Erythroblast (primary cell): Measurements from ENCODE around the gene SUMF1.

Experiments used
- DNase-seq, 2 experiments: peaks; one replicate each; lab custom pipeline; 2025; lab: John Stamatoyannopoulos, UW
- GATA1 ChIP-seq: IDR thresholded peaks from 2 replicates; pipeline ENCODE4 v1.6.1; 2011; ENCODE audit warnings: low read depth, mild to moderate bottlenecking, control low read depth, low read length, moderate library complexity
- POLR2A ChIP-seq: IDR thresholded peaks from 2 replicates; pipeline ENCODE4 v1.6.1; 2011; ENCODE audit warnings: mild to moderate bottlenecking, low read length

SUMF1 gene

DNA sequence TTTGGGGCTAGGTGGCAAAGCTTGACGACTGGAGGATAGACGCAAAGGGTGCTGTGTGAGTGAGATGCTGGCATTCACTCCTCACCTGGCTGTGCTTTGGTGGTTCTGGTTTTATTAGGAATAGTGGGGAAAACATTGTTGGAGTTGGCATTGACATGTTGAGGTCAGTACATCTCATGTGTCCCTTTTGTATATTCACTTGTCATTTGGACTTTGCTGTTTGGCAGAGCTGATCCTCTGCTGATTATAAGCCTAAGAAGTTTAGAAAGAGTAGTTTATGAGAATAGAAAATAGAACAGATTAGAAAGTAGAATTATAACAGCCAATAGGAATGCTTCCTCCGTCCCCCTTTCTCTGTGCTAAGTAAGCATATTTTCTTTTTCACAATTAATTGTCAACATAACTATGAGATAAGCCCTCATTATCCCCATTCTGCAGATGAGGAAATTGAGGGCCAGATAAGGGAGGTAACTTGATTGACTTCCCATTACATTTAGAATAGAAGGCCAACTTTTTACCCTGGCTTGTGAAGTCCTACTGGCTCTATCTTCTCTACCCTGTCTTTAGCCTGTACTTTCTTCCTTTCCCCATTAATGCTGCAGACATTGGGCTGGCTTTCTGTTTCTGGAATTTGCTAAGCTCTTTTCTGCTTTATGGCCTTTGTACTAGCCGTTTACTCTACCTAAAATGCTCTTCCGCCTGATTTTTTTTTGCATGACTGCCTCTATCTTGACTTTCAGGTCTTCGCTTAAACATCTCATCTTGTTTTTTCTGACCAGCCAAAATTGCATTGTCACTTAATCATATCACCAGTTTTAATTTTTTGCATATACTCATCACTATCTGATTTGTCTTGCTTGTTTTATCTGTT is 38.9 kb upstream of the SUMF1 start:
- TF ChIP-seq GATA1 = no peak
- TF ChIP-seq POLR2A = no peak
- peak; percentile 33 to 43 for DNase-seq

DNA sequence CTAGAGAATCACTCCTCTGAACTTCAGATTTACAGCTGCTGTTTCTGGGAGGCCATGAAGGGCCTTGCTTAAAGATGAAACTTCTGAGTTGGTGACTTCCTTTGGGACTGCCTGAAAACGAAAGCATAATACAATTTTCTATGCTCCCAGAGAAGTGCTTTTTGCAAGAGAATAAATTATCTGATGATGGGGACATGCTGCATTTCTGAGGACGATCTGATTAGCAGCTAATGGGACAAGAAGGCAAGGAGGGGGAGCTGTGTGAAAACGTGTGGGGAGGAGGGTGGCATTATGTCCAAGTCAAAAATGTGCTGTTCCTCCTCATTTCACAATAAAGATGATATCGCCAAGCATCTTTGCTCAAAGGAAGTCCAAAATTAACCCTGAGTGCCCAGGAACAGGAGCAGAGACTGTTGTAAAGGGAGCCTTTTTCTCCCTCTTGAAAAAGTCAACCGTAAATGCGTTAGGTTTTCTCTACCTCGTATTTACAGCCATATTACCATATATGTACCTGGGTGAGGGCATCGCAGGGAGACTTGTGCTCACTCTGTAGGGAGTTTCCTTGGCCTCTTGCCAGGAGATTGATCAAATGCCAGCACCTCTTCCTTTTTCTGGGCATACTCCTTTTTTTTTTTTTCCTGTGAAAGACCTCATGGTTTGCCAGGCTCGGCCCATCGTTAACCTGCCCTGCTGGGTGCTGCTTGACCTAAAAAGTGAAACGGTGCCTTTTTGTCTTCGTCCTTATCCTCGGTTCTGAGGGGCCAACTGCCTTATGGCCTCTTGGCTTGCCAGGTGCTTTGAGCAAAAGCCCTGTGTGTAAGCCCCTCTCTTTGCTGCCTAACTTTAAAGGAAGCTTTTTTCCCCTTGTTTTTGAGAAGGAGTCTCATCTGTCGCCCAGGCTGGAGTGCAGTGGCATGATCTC is 37.5 kb upstream of the SUMF1 start:
- peak; percentile 63 to 76 for DNase-seq
- TF ChIP-seq GATA1 (no peak), POLR2A (no peak)

DNA sequence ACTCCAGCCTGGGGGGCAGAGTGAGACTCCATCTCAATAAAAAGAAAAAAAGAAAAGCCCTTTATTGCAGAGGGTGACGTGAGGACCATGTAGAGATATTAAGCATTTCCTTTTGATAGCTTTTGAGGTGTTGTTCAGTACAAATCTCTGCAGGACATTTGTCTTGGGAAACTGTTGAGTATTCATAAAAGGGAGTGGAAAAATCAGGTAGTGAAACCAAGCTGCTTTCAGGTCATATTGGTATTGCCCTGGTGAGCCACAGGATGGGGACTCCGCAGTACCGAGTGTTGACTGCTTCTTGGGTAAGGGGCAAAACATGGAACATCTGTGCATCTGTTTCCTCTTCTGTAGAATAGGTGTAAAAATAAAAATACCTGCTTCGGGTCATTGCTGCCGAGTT is 36.0 kb upstream of the SUMF1 start:
- DNase-seq = no peak
- TF ChIP-seq GATA1 (no peak), POLR2A (no peak)

DNA sequence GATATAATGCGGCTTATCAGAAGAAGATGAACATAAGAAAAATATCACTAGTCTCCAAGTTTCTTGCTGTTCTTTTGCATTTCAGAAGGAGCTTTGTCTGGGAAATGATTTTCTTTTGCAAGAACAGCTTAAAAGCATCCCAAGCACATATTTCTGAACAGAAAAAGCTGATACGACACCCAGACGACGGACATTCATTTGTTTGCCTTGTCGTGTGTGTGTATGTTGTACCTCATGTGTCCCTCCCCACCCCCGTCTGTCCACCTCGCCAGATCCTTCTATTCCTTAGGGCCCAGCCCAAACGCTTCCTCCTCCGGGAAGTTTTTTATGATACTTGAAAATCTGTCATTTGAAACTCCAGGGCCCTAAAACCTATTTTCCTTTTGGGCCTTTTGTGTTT is 34.9 kb upstream of the SUMF1 start:
- TF ChIP-seq GATA1 (no peak), POLR2A (no peak)
- DNase-seq = no peak

DNA sequence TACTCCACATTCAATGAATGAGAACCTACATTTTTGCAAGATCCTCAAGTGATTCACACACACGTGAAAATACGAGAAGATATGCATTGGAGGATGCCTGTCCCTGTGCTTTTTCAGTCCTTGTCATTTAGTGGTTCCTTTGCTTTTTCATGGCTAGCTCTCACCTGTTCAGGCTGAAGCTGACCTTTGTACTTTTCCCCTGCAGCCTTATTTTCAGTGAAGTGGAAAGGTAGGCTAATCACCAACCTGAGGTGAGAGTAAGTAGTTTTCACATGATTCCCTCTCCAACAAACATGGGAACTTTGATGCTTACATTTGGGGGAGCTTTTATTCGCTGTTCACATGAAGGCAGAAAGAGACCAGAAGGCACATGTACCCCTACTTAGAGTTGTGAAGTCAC is 34.4 kb upstream of the SUMF1 start:
- no peak for DNase-seq
- no peak for TF ChIP-seq POLR2A
- no peak for TF ChIP-seq GATA1

DNA sequence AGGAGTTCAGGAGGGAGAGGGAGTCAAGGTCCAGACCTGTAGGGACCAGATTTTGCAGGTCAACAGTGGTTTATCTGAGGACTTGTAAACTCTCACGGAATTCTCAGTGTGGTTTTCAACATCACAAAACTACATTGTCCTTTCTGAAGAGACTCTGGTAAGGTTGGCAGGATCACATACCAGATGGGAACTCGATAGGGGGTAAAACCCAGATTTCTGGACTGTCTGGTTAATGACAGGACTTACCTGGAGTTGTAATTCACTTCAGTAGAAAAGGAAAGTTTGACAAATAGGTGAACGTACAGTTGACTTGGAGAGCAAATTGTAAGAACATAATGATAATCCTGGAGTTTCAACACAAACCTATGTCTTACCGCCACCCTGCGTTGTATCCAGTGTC is 31.4 kb upstream of the SUMF1 start:
- DNase-seq = no peak
- TF ChIP-seq GATA1 = no peak
- no peak for TF ChIP-seq POLR2A

DNA sequence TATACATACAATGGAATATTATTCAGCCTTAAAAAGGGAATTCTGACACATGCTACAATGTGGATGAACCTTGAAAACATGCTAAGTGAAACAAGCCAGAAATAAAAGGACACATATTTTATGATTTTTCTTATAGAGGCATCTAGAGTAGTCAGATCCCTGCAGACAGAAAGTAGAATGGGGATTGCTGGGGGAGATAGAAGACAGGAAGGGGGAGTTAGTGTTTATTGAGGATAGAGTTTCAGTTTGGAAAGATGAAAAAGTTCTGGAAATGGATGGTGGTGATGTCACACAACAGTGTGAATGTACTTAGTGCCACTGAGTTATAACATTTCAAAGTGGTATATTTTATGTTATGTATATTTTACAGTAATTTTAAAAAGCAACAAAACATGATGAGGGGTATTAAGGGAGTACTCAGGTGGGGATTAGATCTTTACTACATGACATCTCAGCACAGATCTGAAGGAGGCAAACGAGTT is 30.8 kb upstream of the SUMF1 start:
- no peak for DNase-seq
- TF ChIP-seq GATA1 (no peak), POLR2A (no peak)

DNA sequence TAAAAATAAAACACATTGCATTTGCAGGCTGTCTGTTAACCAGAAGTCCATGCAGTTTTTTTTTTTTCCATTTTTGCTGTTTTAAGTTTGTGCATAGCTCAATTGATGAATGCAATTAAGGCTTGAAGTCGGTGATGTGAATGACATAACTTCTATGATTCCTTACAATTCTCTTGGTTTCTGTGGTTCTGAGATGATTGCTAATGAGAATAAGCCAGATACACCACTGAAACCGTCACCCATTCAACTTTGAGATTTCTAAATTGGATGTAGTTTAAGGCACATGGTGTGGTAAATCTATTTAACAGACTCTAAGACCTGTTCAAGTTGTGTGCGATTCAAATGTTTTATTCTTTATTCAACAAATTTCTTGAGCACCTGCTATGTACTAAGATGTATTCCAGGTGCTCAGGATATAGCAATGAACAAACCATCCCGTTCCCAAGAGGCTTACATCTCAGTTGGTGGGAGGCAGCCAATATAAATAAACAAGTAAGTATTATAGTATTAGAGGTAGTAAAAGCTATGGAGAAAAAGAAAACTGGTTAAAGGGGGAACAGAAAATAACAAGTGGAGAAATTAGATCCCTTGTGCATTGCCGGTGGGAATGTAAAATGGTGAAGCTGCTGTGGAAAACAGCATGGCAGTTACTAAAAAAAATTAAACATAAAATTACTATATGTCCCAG is 30.1 kb upstream of the SUMF1 start:
- TF ChIP-seq POLR2A (no peak), GATA1 (no peak)
- DNase-seq = no peak

DNA sequence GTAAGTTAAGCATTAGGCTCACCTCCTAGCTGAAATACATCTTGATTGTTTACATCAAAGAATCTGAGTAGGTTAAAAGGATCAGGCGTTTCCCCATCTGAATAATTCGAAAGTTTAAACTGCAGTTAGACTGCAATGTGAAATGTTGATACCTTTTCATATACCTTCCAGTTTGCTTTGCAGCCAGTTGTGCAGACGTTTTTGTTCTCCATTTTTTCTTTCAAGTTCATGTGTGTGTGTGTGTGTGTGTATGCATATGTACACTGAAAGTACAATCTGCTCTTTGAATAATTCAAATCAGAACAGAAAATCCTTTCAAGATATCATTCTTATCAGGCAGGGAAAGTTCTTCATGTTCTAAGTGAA is 29.0 kb upstream of the SUMF1 start:
- DNase-seq = no peak
- TF ChIP-seq POLR2A (no peak), GATA1 (no peak)

DNA sequence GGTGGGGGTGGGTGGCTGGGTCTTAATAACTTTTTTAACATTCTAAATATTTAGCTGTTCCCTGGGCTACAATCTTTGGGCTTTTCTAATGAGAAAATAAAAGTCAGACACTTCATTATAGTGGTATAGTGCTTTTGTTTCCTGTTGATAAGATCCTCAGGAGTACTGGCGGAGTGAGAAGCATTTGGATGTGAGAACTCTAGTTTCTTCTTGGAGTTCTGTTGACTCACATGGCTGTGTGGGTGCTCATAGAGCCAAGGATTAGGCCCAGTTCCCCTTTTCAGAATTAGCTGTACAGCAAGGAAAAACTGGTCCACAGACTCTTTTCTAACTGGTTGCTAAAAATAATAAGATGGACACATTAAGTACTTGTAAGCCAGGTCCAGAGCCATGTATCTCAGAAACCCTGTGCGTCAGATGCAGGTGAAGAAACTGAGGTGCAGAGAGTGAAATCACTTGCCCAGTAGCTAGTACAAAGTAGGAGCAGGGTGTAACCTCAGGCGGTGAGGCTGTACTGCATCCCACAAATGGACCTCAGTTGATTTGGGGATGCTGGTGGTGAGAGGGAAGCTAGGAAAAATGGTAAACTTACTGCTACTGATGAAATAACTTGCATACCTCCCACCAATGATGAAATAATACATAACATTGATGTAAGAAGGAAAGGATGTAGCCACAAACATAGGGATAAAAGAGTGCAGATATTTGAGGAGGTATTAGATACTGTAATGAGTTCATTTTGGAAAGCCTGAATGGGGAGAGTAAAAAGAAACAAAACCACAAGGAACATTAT is 28.4 kb upstream of the SUMF1 start:
- DNase-seq = peak; percentile 34 to 51
- TF ChIP-seq POLR2A (peak; percentile 15), GATA1 (no peak)

DNA sequence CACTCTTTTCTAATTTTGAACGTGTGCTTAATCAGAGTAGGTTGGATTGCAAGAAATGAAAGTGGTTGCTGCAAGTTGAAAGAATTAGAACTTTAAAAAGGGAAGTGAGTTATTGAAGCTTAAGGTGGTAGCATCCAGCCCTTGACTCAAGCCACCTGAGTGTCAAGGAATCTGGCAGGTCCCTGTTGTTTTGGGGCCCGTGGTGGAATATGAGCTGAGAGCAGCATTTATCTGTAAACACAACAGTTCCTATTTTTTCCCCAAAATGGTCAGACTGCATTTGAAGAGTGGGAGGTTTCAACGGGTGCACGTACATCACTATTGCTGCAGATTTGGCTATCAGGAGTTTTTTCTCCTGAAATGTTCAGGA is 27.8 kb upstream of the SUMF1 start:
- DNase-seq = peak; percentile 34 to 45
- TF ChIP-seq POLR2A = no peak
- TF ChIP-seq GATA1 = no peak

DNA sequence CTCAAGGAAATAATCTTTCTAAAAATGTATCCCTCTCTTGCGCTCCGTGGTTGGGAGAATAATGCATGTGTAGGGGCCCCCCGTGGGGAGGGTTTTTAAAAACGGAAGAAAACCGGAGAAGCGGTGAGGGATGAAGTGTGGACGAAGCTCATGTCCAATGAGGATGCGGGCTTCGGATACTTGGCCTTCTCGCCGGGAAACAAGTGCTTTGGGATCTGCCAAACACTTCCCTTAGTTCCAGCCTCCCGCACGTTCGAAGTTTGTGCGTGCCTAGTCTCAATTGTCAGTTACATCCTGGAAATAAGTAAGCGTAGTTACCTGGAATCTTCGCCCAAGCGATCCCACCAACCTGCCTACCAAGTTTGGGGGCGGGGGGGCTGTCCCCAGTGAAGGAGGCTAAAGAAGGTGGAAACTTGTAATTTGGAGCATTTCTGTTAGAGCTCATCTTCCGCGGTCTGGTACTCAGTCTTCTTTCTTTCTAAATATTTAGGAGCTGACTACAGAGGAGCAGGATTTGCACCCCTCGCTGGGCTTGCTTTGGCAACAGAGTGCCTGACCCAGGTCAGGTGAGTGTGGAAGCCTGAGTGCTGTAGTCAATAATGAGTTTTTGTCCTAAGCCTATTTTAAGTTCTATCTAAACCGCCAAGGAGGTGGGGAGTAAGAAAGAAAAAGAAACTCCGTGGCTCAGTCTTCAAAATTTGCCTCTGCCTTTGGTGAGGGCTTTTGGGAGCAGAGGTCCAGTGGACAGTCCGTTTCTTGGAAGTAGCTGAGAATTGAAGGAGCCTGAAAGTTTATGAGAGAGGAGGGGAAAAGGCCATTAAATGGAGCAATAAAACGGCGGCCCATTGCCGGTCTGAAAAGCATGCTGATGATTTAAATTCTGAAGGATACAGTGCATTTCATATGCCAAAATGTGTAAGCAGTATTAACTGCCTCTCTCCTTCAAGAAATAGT is 27.1 kb upstream of the SUMF1 start:
- DNase-seq = peak; percentile 50 to 58
- no peak for TF ChIP-seq POLR2A
- TF ChIP-seq GATA1 = no peak
